Uterus (tissue), 4 donors: ENCODE measurements around the gene OGFOD1. TPM values are rescaled to one million over a fixed set of nuclear protein-coding genes. Genes with fewer than 3 reads are reported as not detected.

Experiments
- DNase-seq, 2 donors: peaks; one replicate each; pipeline ENCODE4 v3.0.0-alpha.2; 2019 to 2020
- H3K27ac ChIP-seq, 2 donors: fragments of 200-600 bp; sonication (generic); 1 replicate in 1 of 2; 2 replicates in 1 of 2; pipeline ENCODE4 v1.5.1; 2016 to 2018
- H3K27me3 ChIP-seq, 2 donors: fragments of 200-600 bp; sonication (generic); one replicate each; pipeline ENCODE4 v1.5.1; 2018 to 2019; ENCODE audit warnings: control low read depth in 1 of 2
- H3K36me3 ChIP-seq, 2 donors: fragments of 200-600 bp; sonication (generic); one replicate each; pipeline ENCODE4 v1.5.1; 2019; ENCODE audit warnings: control low read depth in 1 of 2
- H3K4me1 ChIP-seq, 2 donors: fragments of 200-600 bp; sonication (generic); one replicate each; pipeline ENCODE4 v1.5.1; 2018 to 2019; ENCODE audit warnings: control low read depth in 1 of 2
- H3K4me3 ChIP-seq, 2 donors: fragments of 200-600 bp; sonication (generic); 1 replicate in 1 of 2; 2 replicates in 1 of 2; pipeline ENCODE4 v1.5.1; 2018 to 2019; ENCODE audit warnings: mild to moderate bottlenecking in 1 of 2
- H3K9me3 ChIP-seq, 2 donors: fragments of 200-600 bp; sonication (generic); one replicate each; pipeline ENCODE4 v1.5.1; 2019; ENCODE audit warnings: control low read depth in 1 of 2
- CTCF ChIP-seq, 4 experiments: fragments of 200-600 bp in 2 of 4; fragments of 450-650 bp in 2 of 4; sonication (generic) in 2 of 4; IDR thresholded peaks; one replicate each; pipeline ENCODE4 v1.5.1; 2016 to 2019; ENCODE audit warnings: antibody characterized with exemption in 4 of 4, mild to moderate bottlenecking in 2 of 4, moderate library complexity in 1 of 4
- POLR2A ChIP-seq, 2 donors: fragments of 450-650 bp; IDR thresholded peaks; one replicate each; pipeline ENCODE4 v1.6.1; 2016; ENCODE audit warnings: antibody characterized with exemption in 2 of 2, mild to moderate bottlenecking in 1 of 2, moderate library complexity in 1 of 2
- intact Hi-C: fragments of 100-400 bp; cut with DNase I; formaldehyde crosslinking; loops from one replicate; pipeline ENCODE4 v1.15.1; 2023; ENCODE audit warnings: low total_unique reads
- total RNA-seq, 4 donors: library from RNA; depleted of rRNA in 3 of 4; stranded (reverse); fragments of >200 nt in 3 of 4; gene quantifications; one replicate each; pipeline versions ENCODE4 v1.1.0 to v1.2.4, GENCODE V29; 2014 to 2023
- donor health status: DM: yes; HTN: yes; CAD: no.

OGFOD1 gene
- total RNA-seq, 4 donors from 2014 or later, result 5.0 to 78.9 (median 20.3) TPM

- intact Hi-C loops, result no loop called here
Measured at GRCh38 chr16:56520251-56520577, 68.9 kb downstream of the OGFOD1 start.

DNA sequence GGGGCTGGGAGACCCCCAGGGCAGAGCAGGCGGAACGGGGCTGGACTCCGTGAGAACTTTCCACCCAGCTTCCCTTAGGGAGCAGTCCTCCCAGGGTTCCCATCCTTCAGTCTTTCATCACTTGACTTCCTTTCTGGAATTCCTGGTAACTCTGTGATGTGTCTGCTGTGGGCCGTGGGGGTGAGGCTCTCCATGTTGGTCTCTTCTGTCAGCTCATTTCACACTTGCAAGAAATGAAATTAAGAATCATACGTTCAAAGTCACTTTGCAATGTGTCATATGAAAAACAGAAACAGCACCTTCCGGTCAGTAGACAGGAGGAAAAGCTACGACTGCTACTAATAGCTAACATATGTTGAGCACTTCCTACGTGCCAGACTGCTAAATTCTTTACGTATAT lies 73.9 kb downstream of the OGFOD1 start:
- TF ChIP-seq CTCF (IDR thresholded peaks at IDR 0.05) (no peak), POLR2A (IDR thresholded peaks at IDR 0.05) (no peak)
- H3K4me1 ChIP-seq, result no peaks in the 10 kb centered on the region
- H3K27me3 ChIP-seq, result no peaks in the 10 kb centered on the region
- H3K27ac ChIP-seq, result no peak overlapping the region
- no peak for DNase-seq
- no peaks in the 10 kb centered on the region for H3K9me3 ChIP-seq
- no peaks in the 10 kb centered on the region for H3K36me3 ChIP-seq
- intact Hi-C loops, result no loop called here
- no peak overlapping the region for H3K4me3 ChIP-seq

More at GRCh38 chr16:56520251-56520577, 68.9 kb downstream of the OGFOD1 start:
- no peak for TF ChIP-seq CTCF (IDR thresholded peaks at IDR 0.05)
- no peak for TF ChIP-seq POLR2A (IDR thresholded peaks at IDR 0.05)
- H3K4me1 ChIP-seq, result peaks cover 0 to 4% of the 10 kb centered on the region in 2 donors
- no peak for DNase-seq
- no peaks in the 10 kb centered on the region for H3K36me3 ChIP-seq
- H3K27ac ChIP-seq, result peak overlapping the region; percentile 84 to 86
- H3K27me3 ChIP-seq, result no peaks in the 10 kb centered on the region
- no peaks in the 10 kb centered on the region for H3K9me3 ChIP-seq
- peak overlapping the region; percentile 77 to 89 for H3K4me3 ChIP-seq

Other genes starting within 250 kb of the OGFOD1 start
- 100 to 1,000 TPM in 2 of 4 donors, 10 to 100 TPM in 2; 81.5 to 190 (median 112) TPM for gene AMFR, start 26.0 kb upstream of the OGFOD1 start, total RNA-seq
- gene NUDT21, start 222 bp upstream of the OGFOD1 start, total RNA-seq, result 100 to 1,000 TPM in 2 of 4 donors, 10 to 100 TPM in 2; 23.1 to 184 (median 89.2) TPM
- gene BBS2, start 68.5 kb downstream of the OGFOD1 start, total RNA-seq, result 100 to 1,000 TPM in 1 of 4 donors, 10 to 100 TPM in 3; 44.1 to 209 (median 82.8) TPM
- not detected for gene MT4, start 113.5 kb downstream of the OGFOD1 start, total RNA-seq
- gene MT3, start 138.0 kb downstream of the OGFOD1 start, total RNA-seq, result not detected
- 100 to 1,000 TPM in 1 of 4 donors, 10 to 100 TPM in 1, under 1 TPM in 2; 0.69 to 152 (median 17.4) TPM for gene MT2A, start 157.0 kb downstream of the OGFOD1 start, total RNA-seq
- gene MT1E, start 174.2 kb downstream of the OGFOD1 start, total RNA-seq, result 10 to 100 TPM in 2 of 4 donors, under 1 TPM in 1, not detected in 1; 0.48 to 51.9 (median 51.2) TPM
- gene MT1M, start 181.1 kb downstream of the OGFOD1 start, total RNA-seq, result 10 to 100 TPM in 1 of 4 donors, 1 to 10 TPM in 1, not detected in 2; 6.2 to 16.6 TPM
- gene MT1A, start 187.1 kb downstream of the OGFOD1 start, total RNA-seq, result 10 to 100 TPM in 1 of 4 donors, not detected in 3; 13.8 TPM
- not detected for gene MT1B, start 200.3 kb downstream of the OGFOD1 start, total RNA-seq
- gene MT1F, start 206.4 kb downstream of the OGFOD1 start, total RNA-seq, result 1 to 10 TPM in 1 of 4 donors, not detected in 3; 2.1 TPM
- 10 to 100 TPM in 1 of 4 donors, not detected in 3; 51.8 TPM for gene MT1G, start 216.5 kb downstream of the OGFOD1 start, total RNA-seq
- not detected for gene MT1H, start 218.3 kb downstream of the OGFOD1 start, total RNA-seq
- 100 to 1,000 TPM in 1 of 4 donors, 10 to 100 TPM in 2, 1 to 10 TPM in 1; 7.4 to 201 (median 66.3) TPM for gene MT1X, start 230.9 kb downstream of the OGFOD1 start, total RNA-seq